ENCODE data around the gene NCEH1. TPM values are rescaled to one million over a fixed set of nuclear protein-coding genes. Genes with fewer than 3 reads are reported as not detected.
A peak's percentile ranks its signal among the peaks of the same experiment; 100 is the strongest.

NCEH1 gene
- total and polyA plus RNA-seq, 10 of the 15 experiments (the other 5 are each of a cell fraction or from before 2014, with no cell fraction given): 1.8 to 8.1 (median 4.5) TPM

- TF ChIP-seq, protein P1, sequence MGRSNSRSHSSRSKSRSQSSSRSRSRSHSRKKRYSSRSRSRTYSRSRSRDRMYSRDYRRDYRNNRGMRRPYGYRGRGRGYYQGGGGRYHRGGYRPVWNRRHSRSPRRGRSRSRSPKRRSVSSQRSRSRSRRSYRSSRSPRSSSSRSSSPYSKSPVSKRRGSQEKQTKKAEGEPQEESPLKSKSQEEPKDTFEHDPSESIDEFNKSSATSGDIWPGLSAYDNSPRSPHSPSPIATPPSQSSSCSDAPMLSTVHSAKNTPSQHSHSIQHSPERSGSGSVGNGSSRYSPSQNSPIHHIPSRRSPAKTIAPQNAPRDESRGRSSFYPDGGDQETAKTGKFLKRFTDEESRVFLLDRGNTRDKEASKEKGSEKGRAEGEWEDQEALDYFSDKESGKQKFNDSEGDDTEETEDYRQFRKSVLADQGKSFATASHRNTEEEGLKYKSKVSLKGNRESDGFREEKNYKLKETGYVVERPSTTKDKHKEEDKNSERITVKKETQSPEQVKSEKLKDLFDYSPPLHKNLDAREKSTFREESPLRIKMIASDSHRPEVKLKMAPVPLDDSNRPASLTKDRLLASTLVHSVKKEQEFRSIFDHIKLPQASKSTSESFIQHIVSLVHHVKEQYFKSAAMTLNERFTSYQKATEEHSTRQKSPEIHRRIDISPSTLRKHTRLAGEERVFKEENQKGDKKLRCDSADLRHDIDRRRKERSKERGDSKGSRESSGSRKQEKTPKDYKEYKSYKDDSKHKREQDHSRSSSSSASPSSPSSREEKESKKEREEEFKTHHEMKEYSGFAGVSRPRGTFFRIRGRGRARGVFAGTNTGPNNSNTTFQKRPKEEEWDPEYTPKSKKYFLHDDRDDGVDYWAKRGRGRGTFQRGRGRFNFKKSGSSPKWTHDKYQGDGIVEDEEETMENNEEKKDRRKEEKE (IDR thresholded peaks at IDR 0.05): no peak
- TF ChIP-seq BMI1 (IDR thresholded peaks at IDR 0.05; ENCODE audit: borderline replicate concordance) (peak; percentile 65; the same call in 1 of the 2 replicates), TBL1XR1 (IDR thresholded peaks at IDR 0.05; ENCODE audit: low read depth, low read length) (no peak), MAX (IDR thresholded peaks at IDR 0.05; ENCODE audit: low read depth, low read length) (no peak), TAF1 (IDR thresholded peaks at IDR 0.05; ENCODE audit: borderline replicate concordance, low read depth, low read length) (no peak), ETV6 (conservative IDR thresholded peaks at IDR 0.05 in 1 of 2, IDR thresholded peaks at IDR 0.05 in 1 of 2; ENCODE audit: borderline replicate concordance in 1 of 2, low read depth in 1 of 2) (no peak), LARP7 (IDR thresholded peaks at IDR 0.05) (no peak)
Observed at GRCh38 chr3:172750069-172750367, 39.2 kb upstream of the NCEH1 start (continued).

GRCh38 chr3:172749230-172749965 lies 38.5 kb upstream of the NCEH1 start:
- whole genome bisulfite sequencing (ENCODE audit: insufficient coverage, insufficient replicate concordance, low lambda C conversion rate, missing lambda C conversion rate): 54% methylated on average over 8 of the region's 8 CpGs
- Histone ChIP-seq H3K9me3 (replicated peaks; ENCODE audit: control insufficient read depth, insufficient read depth, low read length) (no peaks in the 10 kb centered on the region), H3K4me3 (peak overlapping the region; percentile 79), H4K20me1 (ENCODE audit: control insufficient read depth, insufficient read depth) (no peaks in the 10 kb centered on the region), H3K4me2 (ENCODE audit: control insufficient read depth, insufficient read depth) (peak overlapping the region; percentile 83; the same call in 1 of the 2 replicates), H3K36me3 (ENCODE audit: control insufficient read depth in 2 of 2, insufficient read depth in 2 of 2, low read length in 1 of 2) (no peaks in the 10 kb centered on the region), H3K79me2 (ENCODE audit: control insufficient read depth, insufficient read depth, low read length) (peaks cover 36% of the 10 kb centered on the region), H2AFZ (ENCODE audit: control insufficient read depth, low read depth, low read length) (peak overlapping the region; percentile 98), H3K9ac (ENCODE audit: control insufficient read depth, insufficient read depth, low read length) (peak overlapping the region; percentile 84), H3K4me1 (ENCODE audit: control insufficient read depth, insufficient read depth, low read length) (no peaks in the 10 kb centered on the region), H3K27me3 (replicated peaks in 1 of 2; ENCODE audit: control insufficient read depth in 2 of 2, insufficient read depth in 2 of 2, low read length in 1 of 2) (no peaks in the 10 kb centered on the region), H3K27ac (ENCODE audit: control insufficient read depth, insufficient read depth) (no peak overlapping the region; the same call in 1 of the 2 replicates)
- TF ChIP-seq MEF2A (IDR thresholded peaks at IDR 0.05; ENCODE audit: insufficient read depth, low read depth, low read length) (no peak), BMI1 (IDR thresholded peaks at IDR 0.05; ENCODE audit: borderline replicate concordance) (no peak), IKZF2 (IDR thresholded peaks at IDR 0.05) (0 out of 4 replicates have a peak, but pooled peaks of 1 of the 2 experiments have one; percentile 9), NRF1 (conservative IDR thresholded peaks at IDR 0.05; ENCODE audit: low read depth, low read length) (no peak), SIX5 (IDR thresholded peaks at IDR 0.05; ENCODE audit: low read depth, low read length, severe bottlenecking) (no peak), FOXK2 (IDR thresholded peaks at IDR 0.05) (no peak)
- TF ChIP-seq, protein P2, sequence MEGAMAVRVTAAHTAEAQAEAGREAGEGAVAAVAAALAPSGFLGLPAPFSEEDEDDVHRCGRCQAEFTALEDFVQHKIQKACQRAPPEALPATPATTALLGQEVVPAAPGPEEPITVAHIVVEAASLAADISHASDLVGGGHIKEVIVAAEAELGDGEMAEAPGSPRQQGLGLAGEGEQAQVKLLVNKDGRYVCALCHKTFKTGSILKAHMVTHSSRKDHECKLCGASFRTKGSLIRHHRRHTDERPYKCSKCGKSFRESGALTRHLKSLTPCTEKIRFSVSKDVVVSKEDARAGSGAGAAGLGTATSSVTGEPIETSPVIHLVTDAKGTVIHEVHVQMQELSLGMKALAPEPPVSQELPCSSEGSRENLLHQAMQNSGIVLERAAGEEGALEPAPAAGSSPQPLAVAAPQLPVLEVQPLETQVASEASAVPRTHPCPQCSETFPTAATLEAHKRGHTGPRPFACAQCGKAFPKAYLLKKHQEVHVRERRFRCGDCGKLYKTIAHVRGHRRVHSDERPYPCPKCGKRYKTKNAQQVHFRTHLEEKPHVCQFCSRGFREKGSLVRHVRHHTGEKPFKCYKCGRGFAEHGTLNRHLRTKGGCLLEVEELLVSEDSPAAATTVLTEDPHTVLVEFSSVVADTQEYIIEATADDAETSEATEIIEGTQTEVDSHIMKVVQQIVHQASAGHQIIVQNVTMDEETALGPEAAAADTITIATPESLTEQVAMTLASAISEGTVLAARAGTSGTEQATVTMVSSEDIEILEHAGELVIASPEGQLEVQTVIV (IDR thresholded peaks at IDR 0.05; ENCODE audit: borderline replicate concordance, partially characterized antibody): no peak
- ATAC-seq (no peak), FAIRE-seq (no peak), DNase-seq (ENCODE audit: low read depth, low spot score) (no peak)
- ChIA-PET SMC1A (ENCODE audit: uncharacterized antibody, unreplicated experiment) (interaction anchor here (0.9 to 1.6 kb wide), 8 partner anchors 9 to 469 kb away, joined by 3 to 6 read pairs (median 4); partner anchors contain the start of gene NCEH1), CTCF (interaction anchor here (0.7 to 3.1 kb wide), 14 partner anchors 9 to 153 kb away, joined by 3 to 32 read pairs (median 4); partner anchors contain the start of gene NCEH1), POLR2A (interaction anchor here (0.6 to 1.7 kb wide), 4 partner anchors 29 to 595 kb away, joined by 3 to 4 read pairs (median 3); no protein-coding TSS in a partner anchor), RAD21 (ENCODE audit: unreplicated experiment) (interaction anchor here (1.0 to 2.3 kb wide), 4 partner anchors 9 to 77 kb away, joined by 3 to 9 read pairs (median 4); no protein-coding TSS in a partner anchor)
- intact Hi-C loops (cut with micrococcal nuclease; ENCODE audit: unreplicated experiment): no loop called here
- no TSS peak for BruUV-seq (replicated peaks)
- in situ Hi-C loops (cut with MboI): no loop called here
